Measurements from ENCODE around the gene NLRP11.

The NLRP11 gene

DNA sequence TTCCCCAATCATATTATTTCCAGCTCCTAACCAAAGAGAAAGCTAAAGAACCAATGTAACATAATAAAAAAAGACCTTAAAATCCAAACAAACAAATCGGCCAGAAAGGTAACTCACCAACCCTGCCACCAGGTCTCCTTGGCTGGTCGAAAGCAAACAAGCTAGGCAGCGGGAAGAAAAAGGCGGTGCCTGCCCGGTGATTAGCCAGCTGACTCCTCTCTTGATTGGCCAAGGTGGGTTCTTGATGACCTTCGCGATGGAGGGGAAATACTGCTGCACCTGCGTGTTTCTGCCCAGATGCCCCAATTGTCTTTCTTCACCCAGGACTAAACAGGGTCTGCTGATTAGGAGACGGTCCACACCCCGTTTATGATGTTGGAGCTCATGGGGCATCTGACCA lies at the start of gene NLRP11:
Gene NLRP11 (minus strand): TSS at position 154 of the 400 bp plus-strand sequence. CDS start 13,825 bp downstream, outside the sequence.
- no peak for DNase-seq

- DNase-seq = no peak
Observed at GRCh38 chr19:55877211-55877610, 45.4 kb upstream of the NLRP11 start.

GRCh38 chr19:55870736-55871135 lies 38.9 kb upstream of the NLRP11 start:
- no peak for DNase-seq

GRCh38 chr19:55867101-55867500 lies 35.3 kb upstream of the NLRP11 start:
- no peak for DNase-seq

DNA sequence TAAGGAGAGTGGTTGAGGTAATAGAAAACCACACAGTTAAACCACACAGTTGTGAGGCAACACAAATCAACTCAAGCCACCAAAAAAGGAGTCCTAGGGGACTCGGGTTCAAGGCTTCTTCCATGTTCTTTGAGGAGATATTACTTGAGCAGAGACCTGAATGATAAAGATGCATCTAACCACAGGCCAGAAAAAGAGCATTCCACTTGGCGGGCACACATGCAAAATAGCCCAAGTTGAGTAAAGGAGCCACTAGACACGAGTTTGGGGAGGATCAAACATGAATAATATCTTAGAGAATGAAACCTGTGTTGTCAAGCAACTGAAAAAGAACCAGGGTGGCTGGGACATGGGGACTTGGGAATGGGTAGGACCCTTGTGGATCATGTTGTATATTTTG lies 34.7 kb upstream of the NLRP11 start:
- no peak for DNase-seq

DNA sequence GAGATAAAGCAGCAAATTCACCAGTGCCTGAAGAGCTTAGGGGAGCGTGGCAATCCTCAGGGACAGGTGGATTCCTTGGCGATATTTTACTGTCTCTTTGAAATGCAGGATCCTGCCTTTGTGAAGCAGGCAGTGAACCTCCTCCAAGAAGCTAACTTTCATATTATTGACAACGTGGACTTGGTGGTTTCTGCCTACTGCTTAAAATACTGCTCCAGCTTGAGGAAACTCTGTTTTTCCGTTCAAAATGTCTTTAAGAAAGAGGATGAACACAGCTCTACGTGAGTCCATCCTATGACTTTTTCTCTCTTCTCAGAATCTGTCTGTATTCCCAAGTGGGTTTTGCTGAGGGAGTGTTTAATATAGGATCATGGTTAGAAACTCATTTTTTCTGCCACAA lies 27.2 kb upstream of the NLRP11 start:
- DNase-seq = no peak

- no peak for DNase-seq
Observed at GRCh38 chr19:55858401-55858800, 26.6 kb upstream of the NLRP11 start.

DNA sequence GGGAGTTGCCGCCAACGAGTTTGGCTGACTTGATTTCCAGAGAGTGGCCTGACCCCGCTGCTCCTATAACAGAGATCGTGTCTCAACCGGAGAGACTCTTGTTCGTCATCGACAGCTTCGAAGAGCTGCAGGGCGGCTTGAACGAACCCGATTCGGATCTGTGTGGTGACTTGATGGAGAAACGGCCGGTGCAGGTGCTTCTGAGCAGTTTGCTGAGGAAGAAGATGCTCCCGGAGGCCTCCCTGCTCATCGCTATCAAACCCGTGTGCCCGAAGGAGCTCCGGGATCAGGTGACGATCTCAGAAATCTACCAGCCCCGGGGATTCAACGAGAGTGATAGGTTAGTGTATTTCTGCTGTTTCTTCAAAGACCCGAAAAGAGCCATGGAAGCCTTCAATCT lies 26.2 kb upstream of the NLRP11 start:
- DNase-seq = no peak

GRCh38 chr19:55857149-55857548 lies 25.4 kb upstream of the NLRP11 start:
- DNase-seq = no peak

DNA sequence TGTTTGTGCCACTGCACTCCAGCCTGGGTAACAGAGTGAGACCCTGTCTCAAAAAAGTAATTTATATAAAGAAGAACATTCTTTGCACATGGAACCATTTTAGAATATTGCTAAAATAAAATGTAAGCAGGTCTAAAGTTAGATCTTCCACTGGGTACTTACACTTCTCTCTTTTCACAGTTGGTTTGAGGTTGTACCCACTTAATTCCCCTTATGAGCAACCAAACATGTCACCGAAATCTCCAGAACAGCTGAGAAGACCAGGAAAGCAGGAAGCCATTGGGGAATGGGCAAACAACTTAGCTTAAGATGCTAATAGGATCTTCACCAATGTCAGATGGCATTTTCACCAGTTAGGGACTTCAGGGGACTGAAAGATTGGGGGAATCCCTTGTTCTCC lies 23.4 kb upstream of the NLRP11 start:
- no peak for DNase-seq

DNA sequence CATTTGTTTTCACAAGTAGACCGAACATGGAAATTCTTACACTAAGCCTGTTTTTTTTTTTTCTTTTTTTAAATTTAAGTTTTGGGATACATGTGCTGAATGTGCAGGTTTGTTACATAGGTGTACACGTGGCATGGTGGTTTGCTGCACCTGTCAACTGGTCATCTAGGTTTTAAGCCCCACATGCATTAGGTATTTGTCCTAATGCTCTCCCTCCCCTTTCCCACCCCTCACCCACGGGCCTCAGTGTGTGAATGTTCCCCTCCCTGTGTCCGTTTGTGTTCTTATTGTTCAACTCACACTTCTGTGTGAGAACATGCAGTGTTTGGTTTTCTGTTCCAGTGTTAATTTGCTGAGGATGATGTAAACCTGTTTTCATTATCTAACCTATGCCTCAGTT lies 7.1 kb upstream of the NLRP11 start:
- no peak for DNase-seq

- DNase-seq = no peak
Observed at GRCh38 chr19:55838251-55838650, 6.5 kb upstream of the NLRP11 start.

DNA sequence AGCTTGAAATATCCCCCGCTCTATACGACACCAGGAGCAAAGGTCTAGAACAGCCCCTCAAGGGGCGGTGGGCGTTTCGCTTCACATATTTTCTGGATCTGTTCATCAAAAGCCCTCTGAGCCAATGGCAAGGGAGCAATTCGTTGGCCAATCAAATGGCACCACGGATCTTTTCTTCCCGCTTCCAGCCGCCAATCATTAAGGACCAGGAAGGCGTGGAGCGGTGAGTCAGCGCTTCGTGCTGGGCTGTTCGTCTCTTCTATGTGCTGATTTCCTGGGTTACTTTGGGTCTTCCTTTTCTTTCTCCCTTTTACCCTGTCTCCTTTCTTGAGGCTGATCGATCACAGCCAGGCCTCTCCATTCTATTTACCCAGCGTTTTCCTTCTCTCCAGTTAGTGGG lies 4.5 kb upstream of the NLRP11 start, which contains the start of gene NLRP4:
Gene NLRP4 (plus strand): TSS at position 201 of the 400 bp plus-strand sequence. CDS start 15,541 bp downstream, outside the sequence.
- no peak for DNase-seq

- DNase-seq = no peak
Observed at GRCh38 chr19:55832676-55833075, 877 bp upstream of the NLRP11 start.

- no peak for DNase-seq
Observed at GRCh38 chr19:55830656-55831055, 1.1 kb downstream of the NLRP11 start.

DNA sequence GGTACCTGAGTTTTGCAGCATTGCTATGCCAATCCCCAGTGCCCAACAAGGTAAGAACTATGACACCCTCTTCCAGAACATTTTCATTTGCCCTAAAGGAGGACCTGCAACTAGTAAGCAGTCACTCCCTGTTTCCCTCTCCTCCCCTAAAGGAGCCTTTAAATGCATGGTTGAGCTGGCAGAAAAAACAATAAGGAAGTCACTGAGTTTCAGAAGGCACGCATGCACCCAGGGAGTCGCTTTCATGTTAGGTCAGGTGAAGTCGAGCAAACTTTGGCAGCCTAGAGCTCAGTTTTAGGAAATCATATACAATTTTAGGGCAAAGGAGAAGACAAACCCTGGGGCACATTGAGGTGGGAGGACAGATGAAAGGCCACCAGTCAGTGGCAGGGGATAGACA lies 11.8 kb downstream of the NLRP11 start:
- no peak for DNase-seq

GRCh38 chr19:55813906-55814305 lies 17.9 kb downstream of the NLRP11 start:
- no peak for DNase-seq

DNA sequence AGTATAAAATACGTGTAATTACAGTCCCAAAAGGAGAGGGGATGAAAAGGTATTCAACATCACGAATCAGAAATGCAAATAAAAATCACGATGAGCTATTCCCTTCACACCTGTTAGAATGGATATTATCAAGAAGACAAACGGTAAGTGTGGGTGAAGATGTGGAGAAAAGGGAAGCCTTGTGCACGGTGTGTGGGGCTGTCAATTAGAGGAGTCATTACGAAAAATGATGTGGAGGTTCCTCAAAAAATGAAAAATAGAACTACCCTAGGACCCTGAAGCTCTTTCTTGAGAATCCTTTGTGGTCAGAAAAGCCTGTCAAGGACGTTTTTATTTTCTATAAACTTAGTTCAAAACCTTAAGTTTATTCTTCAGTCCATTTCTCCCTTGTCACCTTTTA lies 19.4 kb downstream of the NLRP11 start:
- no peak for DNase-seq

DNA sequence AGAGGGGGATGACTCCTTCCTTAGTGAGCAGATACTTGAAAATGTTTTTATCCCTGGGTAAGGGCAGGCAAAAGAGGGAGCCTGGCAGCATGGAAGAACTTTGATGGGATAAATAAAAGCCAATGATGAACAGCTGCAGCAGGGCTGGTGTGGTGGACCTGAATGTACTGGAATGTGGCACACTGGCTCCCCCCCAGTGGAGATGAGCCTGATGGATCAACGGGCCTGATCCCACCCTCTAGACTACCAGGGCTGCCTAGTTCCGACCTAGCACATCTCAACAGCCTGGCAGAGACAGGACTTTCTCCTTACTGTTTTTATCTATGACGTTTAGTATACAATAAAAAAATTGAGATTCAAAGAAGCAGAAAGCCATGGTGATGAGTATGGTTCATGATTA lies 20.5 kb downstream of the NLRP11 start:
- DNase-seq = no peak

DNA sequence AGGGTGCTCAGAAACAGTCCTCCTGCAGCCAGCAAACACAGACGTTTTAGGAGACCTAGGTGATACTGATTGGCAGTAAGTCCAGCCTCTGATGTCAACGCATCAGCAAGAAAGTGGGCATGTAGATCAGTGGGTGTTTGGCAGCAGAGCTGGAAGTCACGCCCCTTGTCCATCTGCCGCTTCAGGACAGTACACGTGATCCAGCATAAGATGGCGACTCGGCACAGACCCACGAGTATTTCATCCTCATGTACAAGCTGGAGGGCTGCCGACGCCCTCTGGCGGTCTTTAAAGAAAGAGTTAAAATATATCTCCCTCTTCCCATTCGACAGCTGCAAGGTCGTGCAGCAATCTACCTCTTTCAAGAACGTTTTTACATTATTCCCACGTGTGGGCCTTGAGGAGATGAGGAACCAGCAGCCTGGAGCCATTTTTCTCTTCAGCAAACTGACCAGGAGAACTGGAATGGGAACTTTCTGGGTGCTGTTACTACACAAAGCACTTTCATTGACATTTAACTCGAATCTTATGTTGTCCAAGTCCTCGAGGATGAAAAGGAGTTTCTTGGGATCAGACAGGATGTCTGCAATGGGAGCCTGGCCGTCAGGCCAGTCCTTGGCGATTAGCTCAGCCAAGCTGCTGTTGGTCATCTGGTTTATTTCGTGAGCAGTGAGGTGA lies 22.3 kb downstream of the NLRP11 start:
- DNase-seq = no peak

DNA sequence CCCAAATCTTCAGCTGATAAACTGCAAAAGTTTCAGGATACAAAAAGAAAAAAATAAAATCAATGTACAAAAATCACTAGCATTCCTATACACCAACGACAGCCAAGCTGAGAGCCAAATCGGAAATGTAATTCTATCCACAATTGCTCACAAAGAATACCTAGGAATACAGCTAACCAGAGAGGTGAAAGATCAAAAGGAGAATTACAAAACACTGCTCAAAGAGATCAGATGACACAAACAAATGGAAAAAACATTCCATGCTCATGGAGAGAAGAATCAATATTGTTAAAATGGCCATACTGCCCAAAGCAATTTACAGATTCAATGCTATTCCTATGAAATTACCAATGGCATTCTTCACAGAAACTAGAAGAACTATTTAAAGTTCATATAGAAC lies 29.5 kb downstream of the NLRP11 start:
- no peak for DNase-seq

GRCh38 chr19:55801416-55801815 lies 30.4 kb downstream of the NLRP11 start:
- no peak for DNase-seq

GRCh38 chr19:55795021-55795420 lies 36.8 kb downstream of the NLRP11 start:
- no peak for DNase-seq

- no peak for DNase-seq
Observed at GRCh38 chr19:55781112-55781511, 50.7 kb downstream of the NLRP11 start.

GRCh38 chr19:55778331-55778730 lies 53.5 kb downstream of the NLRP11 start:
- DNase-seq = no peak
